Gastrocnemius medialis (tissue), 4 donors: ENCODE measurements around the gene HIVEP1. TPM values are rescaled to one million over a fixed set of nuclear protein-coding genes. Genes with fewer than 3 reads are reported as not detected.
A peak's percentile ranks its signal among the peaks of the same experiment; 100 is the strongest.

Experiments used
- ATAC-seq, 2 donors: fragments of 150-250 bp; one replicate each; pipeline ENCODE4 v1.9.1; 2016
- DNase-seq, 2 donors: peaks; one replicate each; pipeline ENCODE4 v3.0.0-alpha.2; 2019
- H3K27ac ChIP-seq, 4 donors: fragments of 200-600 bp; sonication (generic); 1 replicate in 1 of 4; 2 replicates in 3 of 4; pipeline ENCODE4 v1.5.1; 2016 to 2018; ENCODE audit warnings: mild to moderate bottlenecking in 2 of 4, moderate library complexity in 1 of 4
- H3K27me3 ChIP-seq, 3 donors: fragments of 200-600 bp; sonication (generic) in 2 of 3; 1 replicate in 1 of 3; 2 replicates in 2 of 3; pipeline versions ENCODE4 v1.5.1 to v1.6.0; 2016 to 2019; ENCODE audit warnings: mild to moderate bottlenecking in 1 of 3, moderate library complexity in 1 of 3
- H3K36me3 ChIP-seq, 2 donors: fragments of 200-600 bp; sonication (generic) in 1 of 2; one replicate each; pipeline ENCODE4 v1.5.1; 2017 to 2018
- H3K4me1 ChIP-seq, 2 donors: fragments of 200-600 bp; sonication (generic) in 1 of 2; one replicate each; pipeline ENCODE4 v1.5.1; 2016 to 2017; ENCODE audit warnings: mild to moderate bottlenecking in 2 of 2
- H3K4me3 ChIP-seq, 4 donors: fragments of 200-600 bp; sonication (generic) in 3 of 4; 1 replicate in 1 of 4; 2 replicates in 3 of 4; pipeline ENCODE4 v1.5.1; 2016 to 2019; ENCODE audit warnings: mild to moderate bottlenecking in 2 of 4
- H3K9me3 ChIP-seq, 3 donors: fragments of 200-600 bp; sonication (generic) in 2 of 3; 1 replicate in 1 of 3; 2 replicates in 2 of 3; pipeline ENCODE4 v1.5.1; 2016 to 2019
- CTCF ChIP-seq, 5 experiments: fragments of 450-650 bp in 3 of 5; fragments of 200-600 bp in 2 of 5; sonication (generic) in 2 of 5; IDR thresholded peaks in 4 of 5; conservative IDR thresholded peaks in 1 of 5; 1 replicate in 4 of 5; 2 replicates in 1 of 5; pipeline ENCODE4 v1.5.1; 2016 to 2019; ENCODE audit warnings: antibody characterized with exemption in 5 of 5, mild to moderate bottlenecking in 3 of 5, moderate library complexity in 3 of 5
- POLR2A ChIP-seq, 2 donors: fragments of 450-650 bp; IDR thresholded peaks; one replicate each; pipeline ENCODE4 v1.6.1; 2017; ENCODE audit warnings: antibody characterized with exemption in 2 of 2, mild to moderate bottlenecking in 2 of 2, moderate library complexity in 2 of 2
- in situ Hi-C, 4 donors: fragments of 200-750 bp; cut with MboI; loops; one replicate each; pipeline versions ENCODE4 v1.15.0 to v1.8.0; 2017; ENCODE audit warnings: low sequenced_read_pairs in 4 of 4
- intact Hi-C: fragments of 100-400 bp; cut with DNase I; formaldehyde crosslinking; loops from one replicate; pipeline ENCODE4 v1.15.1; 2023; ENCODE audit warnings: low total_unique reads
- total RNA-seq, 4 donors: library from RNA; depleted of rRNA; stranded (reverse); fragments of >200 nt; gene quantifications; one replicate each; pipeline versions ENCODE4 v1.1.0 to v1.2.3, GENCODE V29; 2016

Gene HIVEP1
- total RNA-seq, 4 donors from 2014 or later, result 8.3 to 13.5 (median 10.5) TPM

GRCh38 chr6:11968241-11968806, 43.8 kb upstream of the HIVEP1 start:
- DNase-seq (no peak), ATAC-seq (no peak)
- no peak for TF ChIP-seq POLR2A (IDR thresholded peaks at IDR 0.05)
- no peak for TF ChIP-seq CTCF (IDR thresholded peaks at IDR 0.05 in 4 of 5, conservative IDR thresholded peaks at IDR 0.05 in 1 of 5)
- intact Hi-C loops, result no loop called here
- no peaks in the 10 kb centered on the region for H3K9me3 ChIP-seq
- no peak overlapping the region for H3K4me3 ChIP-seq
- H3K27ac ChIP-seq, result no peak overlapping the region
- no peaks in the 10 kb centered on the region for H3K36me3 ChIP-seq
- no peaks in the 10 kb centered on the region for H3K27me3 ChIP-seq
- in situ Hi-C loops, result no loop called here
- H3K4me1 ChIP-seq, result peaks cover 0 to 5% of the 10 kb centered on the region in 2 donors

GRCh38 chr6:11969092-11969491, 43.0 kb upstream of the HIVEP1 start:
- Histone ChIP-seq H3K27me3 (no peaks in the 10 kb centered on the region), H3K4me1 (peaks cover 0 to 5% of the 10 kb centered on the region in 2 donors), H3K36me3 (no peaks in the 10 kb centered on the region), H3K27ac (peak overlapping the region in 3 of 4 donors; percentile 20 to 46 (median 45)), H3K4me3 (no peak overlapping the region), H3K9me3 (no peaks in the 10 kb centered on the region)
- ATAC-seq (no peak), DNase-seq (no peak)
- no peak for TF ChIP-seq CTCF (IDR thresholded peaks at IDR 0.05 in 4 of 5, conservative IDR thresholded peaks at IDR 0.05 in 1 of 5)
- no peak for TF ChIP-seq POLR2A (IDR thresholded peaks at IDR 0.05)
- intact Hi-C loops (no loop called here), in situ Hi-C loops (no loop called here)

- H3K4me3 ChIP-seq, result no peak overlapping the region
- intact Hi-C loops (no loop called here), in situ Hi-C loops (no loop called here)
- H3K27me3 ChIP-seq, result no peaks in the 10 kb centered on the region
- no peaks in the 10 kb centered on the region for H3K9me3 ChIP-seq
- TF ChIP-seq CTCF (IDR thresholded peaks at IDR 0.05 in 4 of 5, conservative IDR thresholded peaks at IDR 0.05 in 1 of 5) (no peak), POLR2A (IDR thresholded peaks at IDR 0.05) (no peak)
- H3K4me1 ChIP-seq, result peaks cover 0 to 5% of the 10 kb centered on the region in 2 donors
- H3K36me3 ChIP-seq, result no peaks in the 10 kb centered on the region
- peak in 1 of 2 donors; percentile 27 for DNase-seq
- peak in 1 of 2 donors; percentile 36 for ATAC-seq
- no peak overlapping the region for H3K27ac ChIP-seq
Measured at GRCh38 chr6:11970114-11970513, 42.0 kb upstream of the HIVEP1 start.

GRCh38 chr6:11971154-11971553, 41.0 kb upstream of the HIVEP1 start:
- ATAC-seq, result no peak
- in situ Hi-C loops, result no loop called here

More at GRCh38 chr6:11971154-11971553, 41.0 kb upstream of the HIVEP1 start:
- Histone ChIP-seq H3K36me3 (no peaks in the 10 kb centered on the region), H3K27ac (no peak overlapping the region), H3K9me3 (no peaks in the 10 kb centered on the region), H3K27me3 (no peaks in the 10 kb centered on the region), H3K4me3 (no peak overlapping the region), H3K4me1 (peaks cover 0 to 5% of the 10 kb centered on the region in 2 donors)
- intact Hi-C loops, result no loop called here
- DNase-seq, result no peak
- TF ChIP-seq POLR2A (IDR thresholded peaks at IDR 0.05) (no peak), CTCF (IDR thresholded peaks at IDR 0.05 in 4 of 5, conservative IDR thresholded peaks at IDR 0.05 in 1 of 5) (no peak)
